ENCODE measurements around the gene CCDC196. TPM values are rescaled to one million over a fixed set of nuclear protein-coding genes. Genes with fewer than 3 reads are reported as not detected.
"Not testable (repeated sequence)": the region's sequence is repeated elsewhere in the genome, so short reads cannot be mapped to it uniquely, and the experiment has no call there.

The CCDC196 gene
- total RNA-seq, 1 donor from 2014 or later, result not detected

GRCh38 chr14:66496911-66497310, 10.7 kb downstream of the CCDC196 start:
- no peak overlapping the region for H3K27ac Mint-ChIP-seq (ENCODE audit: unreplicated experiment)
- no peaks in the 10 kb centered on the region for H3K9me3 Mint-ChIP-seq (ENCODE audit: unreplicated experiment)
- H3K27me3 Mint-ChIP-seq (ENCODE audit: unreplicated experiment), result no peaks in the 10 kb centered on the region
- no peak overlapping the region for H3K4me3 Mint-ChIP-seq (ENCODE audit: unreplicated experiment)
- peaks cover 7% of the 10 kb centered on the region for H3K4me1 Mint-ChIP-seq (ENCODE audit: low read depth, unreplicated experiment)
- no peak for DNase-seq
- no peak for TF ChIP-seq CTCF (IDR thresholded peaks at IDR 0.05; ENCODE audit: partially characterized antibody, unreplicated experiment)
- H3K36me3 Mint-ChIP-seq (ENCODE audit: unreplicated experiment), result no peaks in the 10 kb centered on the region

GRCh38 chr14:66498311-66498710, 12.1 kb downstream of the CCDC196 start:
- H3K4me3 Mint-ChIP-seq (ENCODE audit: unreplicated experiment), result no peak overlapping the region
- no peak for TF ChIP-seq CTCF (IDR thresholded peaks at IDR 0.05; ENCODE audit: partially characterized antibody, unreplicated experiment)
- H3K27ac Mint-ChIP-seq (ENCODE audit: unreplicated experiment), result no peak overlapping the region
- H3K36me3 Mint-ChIP-seq (ENCODE audit: unreplicated experiment), result no peaks in the 10 kb centered on the region
- H3K9me3 Mint-ChIP-seq (ENCODE audit: unreplicated experiment), result no peaks in the 10 kb centered on the region
- no peaks in the 10 kb centered on the region for H3K27me3 Mint-ChIP-seq (ENCODE audit: unreplicated experiment)
- DNase-seq, result no peak
- H3K4me1 Mint-ChIP-seq (ENCODE audit: low read depth, unreplicated experiment), result peaks cover 3% of the 10 kb centered on the region

- Mint-ChIP-seq H3K4me1 (ENCODE audit: low read depth, unreplicated experiment) (no peaks in the 10 kb centered on the region), H3K36me3 (ENCODE audit: unreplicated experiment) (no peaks in the 10 kb centered on the region), H3K9me3 (ENCODE audit: unreplicated experiment) (no peaks in the 10 kb centered on the region), H3K4me3 (ENCODE audit: unreplicated experiment) (no peak overlapping the region), H3K27me3 (ENCODE audit: unreplicated experiment) (no peaks in the 10 kb centered on the region), H3K27ac (ENCODE audit: unreplicated experiment) (no peak overlapping the region)
- DNase-seq, result no peak
- no peak for TF ChIP-seq CTCF (IDR thresholded peaks at IDR 0.05; ENCODE audit: partially characterized antibody, unreplicated experiment)
These were observed 15.4 kb downstream of the CCDC196 start for GRCh38 chr14:66501592-66501991.

- DNase-seq; H3K36me3 Mint-ChIP-seq (ENCODE audit: unreplicated experiment); H3K4me1 Mint-ChIP-seq (ENCODE audit: low read depth, unreplicated experiment); H3K27ac Mint-ChIP-seq (ENCODE audit: unreplicated experiment); H3K9me3 Mint-ChIP-seq (ENCODE audit: unreplicated experiment); H3K4me3 Mint-ChIP-seq (ENCODE audit: unreplicated experiment); H3K27me3 Mint-ChIP-seq (ENCODE audit: unreplicated experiment): not testable (repeated sequence)
These were observed 16.7 kb downstream of the CCDC196 start for GRCh38 chr14:66502836-66503235.

GRCh38 chr14:66503532-66503931, 17.4 kb downstream of the CCDC196 start:
- Mint-ChIP-seq H3K4me1 (ENCODE audit: low read depth, unreplicated experiment) (peaks cover 2% of the 10 kb centered on the region), H3K9me3 (ENCODE audit: unreplicated experiment) (peaks cover 5% of the 10 kb centered on the region), H3K27me3 (ENCODE audit: unreplicated experiment) (peaks cover 2% of the 10 kb centered on the region), H3K4me3 (ENCODE audit: unreplicated experiment) (no peak overlapping the region), H3K27ac (ENCODE audit: unreplicated experiment) (no peak overlapping the region), H3K36me3 (ENCODE audit: unreplicated experiment) (no peaks in the 10 kb centered on the region)
- DNase-seq, result no peak
- no peak for TF ChIP-seq CTCF (IDR thresholded peaks at IDR 0.05; ENCODE audit: partially characterized antibody, unreplicated experiment)
